Superior temporal gyrus (tissue), 1 donor: ENCODE results near the gene SSUH2.

ENCODE experiments used
- DNase-seq: peaks from one replicate; pipeline ENCODE4 v3.0.0-alpha.2; 2016; ENCODE audit errors: extremely low spot score

SSUH2 gene

GRCh38 chr3:8608791-8609467 lies 35.7 kb downstream of the SSUH2 start:
- no peak for DNase-seq

GRCh38 chr3:8608041-8608790 lies 36.4 kb downstream of the SSUH2 start:
- no peak for DNase-seq

- DNase-seq: peak; percentile 56
Measured at GRCh38 chr3:8607234-8608040, 37.2 kb downstream of the SSUH2 start.

- no peak for DNase-seq
Measured at GRCh38 chr3:8606701-8607231, 37.8 kb downstream of the SSUH2 start.

GRCh38 chr3:8604988-8605387 lies 39.6 kb downstream of the SSUH2 start:
- no peak for DNase-seq

- DNase-seq: no peak
Measured at GRCh38 chr3:8604006-8604405, 40.6 kb downstream of the SSUH2 start.

GRCh38 chr3:8603115-8603710 lies 41.4 kb downstream of the SSUH2 start:
- DNase-seq: no peak

GRCh38 chr3:8600457-8600856 lies 44.1 kb downstream of the SSUH2 start:
- no peak for DNase-seq

GRCh38 chr3:8599146-8599545 lies 45.5 kb downstream of the SSUH2 start:
- no peak for DNase-seq

GRCh38 chr3:8597219-8597853 lies 47.3 kb downstream of the SSUH2 start:
- no peak for DNase-seq

GRCh38 chr3:8596321-8597218 lies 48.0 kb downstream of the SSUH2 start:
- no peak for DNase-seq

- DNase-seq: peak; percentile 76
Measured at GRCh38 chr3:8595695-8596115, 48.9 kb downstream of the SSUH2 start.

GRCh38 chr3:8595252-8595651 lies 49.3 kb downstream of the SSUH2 start:
- DNase-seq: no peak

- DNase-seq: no peak
Measured at GRCh38 chr3:8593021-8593827, 51.4 kb downstream of the SSUH2 start.

- DNase-seq: no peak
Measured at GRCh38 chr3:8589880-8590556, 54.6 kb downstream of the SSUH2 start.

GRCh38 chr3:8584661-8585060 lies 59.9 kb downstream of the SSUH2 start:
- no peak for DNase-seq

GRCh38 chr3:8581806-8582445 lies 62.7 kb downstream of the SSUH2 start:
- DNase-seq: no peak

GRCh38 chr3:8581373-8581772 lies 63.2 kb downstream of the SSUH2 start:
- no peak for DNase-seq
